NCI-H2081 (cell line): ENCODE measurements around the gene DDX54.
"Not testable (repeated sequence)": the region's sequence is repeated elsewhere in the genome, so short reads cannot be mapped to it uniquely, and the experiment has no call there.

Experiments used
- DNase-seq, 2 experiments: peaks; one replicate each; lab custom pipeline; 2025; lab: John Stamatoyannopoulos, UW

The DDX54 gene

DNA sequence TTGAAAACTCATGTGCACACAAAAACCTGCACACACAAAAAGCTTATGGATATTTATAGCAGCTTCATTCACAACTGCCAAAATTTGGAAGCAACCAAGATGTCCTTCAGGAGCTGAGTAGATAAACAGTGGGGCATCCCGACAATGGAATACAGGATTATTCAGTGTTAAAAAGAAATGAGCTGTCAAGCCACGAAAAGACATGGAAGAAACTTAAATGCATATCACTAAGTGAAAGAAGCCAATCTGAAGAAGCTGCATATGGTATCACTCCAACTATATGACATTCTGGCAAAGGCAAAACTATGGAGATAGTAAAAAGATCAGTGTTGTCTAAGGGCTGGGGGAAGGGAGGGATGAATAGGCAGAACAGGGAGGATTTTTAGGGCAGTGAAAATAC is 30.7 kb upstream of the DDX54 start:
- no peak for DNase-seq

- DNase-seq, result no peak
These were observed 29.7 kb upstream of the DDX54 start for GRCh38 chr12:113214895-113215400.

DNA sequence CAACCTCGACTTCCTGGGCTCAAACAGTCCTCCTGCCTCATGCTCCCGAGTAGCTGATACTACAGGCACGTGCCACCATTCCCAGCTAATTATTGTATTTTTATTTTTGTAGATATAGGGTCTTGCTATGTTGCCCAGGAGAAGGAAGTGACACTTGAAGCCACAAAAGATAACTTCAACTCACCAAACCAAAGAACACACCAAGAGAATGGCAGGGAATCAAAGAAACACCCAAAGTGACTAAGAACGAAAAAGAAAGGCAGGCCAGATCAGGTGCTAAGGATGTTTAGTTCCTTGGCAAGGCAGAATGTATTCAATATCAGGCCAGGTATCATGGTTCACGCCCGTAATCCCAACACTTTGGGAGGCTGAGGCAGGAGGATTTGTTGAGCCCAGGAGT is 25.9 kb upstream of the DDX54 start:
- no peak for DNase-seq

- no peak for DNase-seq
These were observed 23.0 kb upstream of the DDX54 start for GRCh38 chr12:113208041-113208934.

- no peak for DNase-seq
These were observed 22.3 kb upstream of the DDX54 start for GRCh38 chr12:113207613-113208040.

- DNase-seq, result not testable (repeated sequence)
These were observed 21.5 kb upstream of the DDX54 start for GRCh38 chr12:113206802-113207201.

DNA sequence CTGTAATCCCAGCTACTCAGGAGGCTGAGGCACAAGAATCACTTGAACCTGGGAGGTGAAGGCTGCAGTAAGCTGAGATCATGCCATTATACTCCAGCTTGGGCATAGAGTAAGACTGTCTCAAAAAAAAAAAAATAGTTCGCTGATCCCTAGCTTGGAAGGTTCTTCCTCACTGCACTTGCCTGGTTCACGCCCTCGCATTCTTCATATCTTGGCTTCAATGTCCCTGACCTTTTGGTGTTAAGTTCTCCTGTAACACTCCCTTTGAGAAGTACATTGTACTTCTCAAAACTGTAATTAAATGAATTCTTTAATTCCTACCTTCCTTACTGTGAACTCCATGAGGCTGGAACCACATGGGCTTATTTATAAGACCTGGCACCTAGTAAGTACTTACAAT is 19.5 kb upstream of the DDX54 start:
- DNase-seq, result no peak

- no peak for DNase-seq
These were observed 18.8 kb upstream of the DDX54 start for GRCh38 chr12:113203852-113204760.

DNA sequence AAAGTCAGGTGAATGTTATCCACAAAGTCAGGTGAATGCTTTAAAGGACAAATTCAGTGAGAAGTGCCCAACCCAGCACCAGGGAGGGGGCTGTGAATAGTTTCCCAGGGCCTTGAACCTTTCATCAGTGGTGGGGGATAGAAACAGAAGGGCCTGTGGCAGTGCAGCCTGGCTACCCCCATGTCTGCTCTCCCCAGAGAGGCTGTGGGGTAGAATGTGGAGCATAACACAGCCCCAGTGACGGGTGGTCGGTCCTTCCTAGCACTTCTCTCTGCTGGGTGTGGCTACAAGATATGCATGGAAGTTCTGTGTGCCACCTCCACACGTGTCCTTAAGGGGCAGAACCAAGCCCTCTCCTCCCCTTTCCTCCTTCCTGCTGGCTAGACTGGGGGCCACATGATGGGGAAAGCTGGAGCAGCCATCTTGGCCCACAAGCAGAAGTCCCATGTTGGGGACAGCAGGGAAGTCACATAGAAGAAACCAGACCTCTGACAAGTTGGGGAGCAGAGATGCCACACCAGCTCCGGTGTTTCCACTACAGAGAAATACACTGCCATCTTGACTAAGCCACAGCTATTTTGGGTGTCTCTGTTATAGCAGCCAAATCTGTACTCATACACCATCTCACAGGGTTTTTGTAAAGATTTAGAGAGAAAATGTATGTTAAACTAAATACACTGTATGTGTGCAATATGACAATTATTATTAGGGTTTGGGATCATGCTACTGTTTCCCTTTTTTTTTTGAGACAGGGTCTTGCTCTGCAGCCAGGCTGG is 17.2 kb upstream of the DDX54 start:
- DNase-seq, result no peak

DNA sequence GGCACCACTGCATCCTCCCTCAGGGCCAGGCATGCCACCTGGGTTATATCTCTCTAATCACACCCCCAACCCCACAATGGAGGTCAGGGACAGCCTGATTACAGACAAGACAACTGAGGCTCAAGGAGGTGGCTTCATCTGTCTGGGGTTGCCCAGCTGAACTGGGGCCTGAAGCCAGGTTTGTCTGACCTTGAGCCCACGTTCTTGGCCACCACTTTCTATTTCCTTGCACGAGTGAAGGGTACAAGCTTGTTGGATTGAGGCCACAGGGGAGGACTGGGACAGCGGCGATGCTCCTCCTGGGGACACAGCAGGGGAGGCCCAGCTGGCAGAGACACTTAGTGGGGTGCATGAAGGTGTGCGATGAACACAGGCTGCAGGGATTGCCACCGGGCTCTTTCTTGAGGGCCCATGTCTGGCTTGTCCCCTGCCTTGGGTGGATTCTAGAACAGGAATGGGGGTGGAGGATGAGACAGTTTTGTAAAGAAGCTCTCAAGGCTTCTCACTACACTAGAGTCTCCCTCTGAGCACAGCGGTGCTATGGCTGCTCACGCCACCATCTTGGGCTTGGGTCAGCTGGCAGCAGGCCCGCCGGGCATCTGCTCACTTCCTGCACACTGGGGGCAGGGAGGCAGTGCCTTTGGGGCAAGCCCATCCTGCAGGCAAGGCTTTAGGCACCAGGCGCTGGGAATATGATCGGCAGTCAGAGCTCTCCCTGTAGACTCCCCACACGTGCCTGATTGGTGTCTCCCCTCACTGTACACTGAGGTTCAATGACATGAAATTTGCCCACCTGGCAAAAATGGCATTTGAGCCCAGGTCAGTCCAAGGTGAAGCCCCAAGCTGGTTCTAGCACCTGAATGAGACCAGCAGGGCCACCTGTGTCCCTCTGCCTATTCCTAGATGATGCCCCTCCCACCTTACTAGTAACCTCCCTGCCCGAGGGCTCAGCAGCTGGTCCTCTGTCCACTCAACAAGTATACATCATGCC is 16.2 kb upstream of the DDX54 start:
- DNase-seq, result no peak

GRCh38 chr12:113200021-113200797 is 14.9 kb upstream of the DDX54 start:
- DNase-seq, result no peak

- no peak for DNase-seq
These were observed 13.0 kb upstream of the DDX54 start for GRCh38 chr12:113198296-113198695.

DNA sequence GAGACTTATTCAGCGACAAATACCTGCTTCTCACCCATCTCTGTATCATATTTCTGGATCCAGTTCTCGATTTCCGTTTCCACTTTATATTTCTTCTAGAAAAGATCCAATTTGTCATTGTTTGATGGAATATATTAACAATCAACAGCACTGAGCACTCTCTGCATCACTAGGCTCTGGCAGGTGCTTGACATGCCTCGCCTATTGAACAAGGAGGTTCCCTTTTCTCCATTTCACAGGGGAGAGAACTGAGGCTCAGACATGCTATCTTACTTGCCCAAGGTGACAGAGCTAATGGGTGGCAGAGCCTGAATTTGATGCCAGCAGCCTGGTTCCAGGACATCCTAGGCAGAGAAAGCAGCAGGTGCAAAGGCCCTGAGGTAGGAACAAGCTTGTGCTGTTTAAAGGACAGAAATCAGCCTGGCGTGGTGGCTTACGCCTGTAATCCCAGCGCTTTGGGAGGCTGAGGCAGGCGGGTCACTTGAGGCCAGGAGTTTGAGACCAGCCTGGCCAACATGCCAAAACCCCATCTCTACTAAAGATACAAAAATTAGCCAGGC is 12.3 kb upstream of the DDX54 start:
- no peak for DNase-seq

GRCh38 chr12:113196990-113197389 is 11.7 kb upstream of the DDX54 start:
- DNase-seq, result peak; percentile 7 to 54

- DNase-seq, result no peak
These were observed 11.3 kb upstream of the DDX54 start for GRCh38 chr12:113196582-113196981.

- no peak for DNase-seq
These were observed 10.3 kb upstream of the DDX54 start for GRCh38 chr12:113195598-113195997.

GRCh38 chr12:113194971-113195391 is 9.7 kb upstream of the DDX54 start:
- DNase-seq, result no peak

DNA sequence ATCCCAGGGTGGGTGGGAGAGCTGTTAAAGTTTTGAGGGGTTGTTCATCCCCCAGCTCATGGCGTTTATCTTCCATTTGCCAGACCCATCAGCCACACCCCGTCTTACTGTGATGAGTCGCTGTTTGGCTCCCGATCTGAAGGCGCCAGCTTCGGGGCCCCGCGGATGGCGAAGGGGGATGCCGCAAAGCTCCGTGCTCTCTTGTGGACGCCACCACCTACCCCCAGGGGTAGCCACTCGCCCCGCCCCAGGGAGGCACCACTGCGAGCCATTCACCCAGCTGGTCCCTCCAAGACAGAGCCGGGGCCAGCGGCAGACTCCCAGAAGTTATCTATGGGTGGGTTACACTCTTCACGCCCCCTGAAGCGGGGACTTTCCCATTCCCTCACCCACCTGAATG is 5.9 kb upstream of the DDX54 start:
- DNase-seq, result no peak

DNA sequence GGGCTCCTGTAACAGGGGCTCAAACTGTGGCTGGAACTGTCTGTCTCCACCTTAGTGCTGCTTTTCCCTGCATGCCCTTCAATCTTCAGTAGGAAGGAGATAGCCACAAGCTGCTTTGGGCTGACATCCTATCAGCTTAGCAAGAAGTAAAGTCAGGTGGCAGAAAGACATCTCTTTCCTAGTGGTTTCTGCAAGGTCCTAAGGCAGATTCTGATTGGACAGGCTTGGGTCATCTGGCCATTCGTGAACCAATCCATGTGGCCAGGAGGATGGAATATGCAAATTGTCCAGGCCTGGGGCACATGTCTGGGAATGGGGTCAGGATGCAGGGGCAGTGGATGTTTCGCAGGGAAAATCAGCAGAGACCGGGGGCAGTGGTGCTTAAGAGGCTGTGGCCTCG is 5.5 kb upstream of the DDX54 start:
- DNase-seq, result peak in 1 of 2 experiments; percentile 15
